Cardiac fibroblast (primary cell): ENCODE results near the gene MYBPH.

Experiments used
- DNase-seq, 2 donors: peaks; one replicate each; pipeline versions ENCODE4 v3.0.0 to v3.0.0-alpha.2; 2010; ENCODE audit warnings: low read depth in 2 of 2
- H3K4me3 ChIP-seq, 2 donors: replicated peaks in 1 of 2; 1 replicate in 1 of 2; 2 replicates in 1 of 2; pipeline ENCODE4 v1.5.1; 2011; ENCODE audit warnings: low read depth in 2 of 2, low read length in 2 of 2, mild to moderate bottlenecking in 2 of 2, moderate library complexity in 1 of 2
- TF ChIP-seq, protein P1 (sequence below): IDR thresholded peaks from one replicate; pipeline ENCODE4 v1.5.1; 2011; ENCODE audit warnings: low read depth, mild to moderate bottlenecking, low read length, inconsistent platforms

The MYBPH gene, protein sequence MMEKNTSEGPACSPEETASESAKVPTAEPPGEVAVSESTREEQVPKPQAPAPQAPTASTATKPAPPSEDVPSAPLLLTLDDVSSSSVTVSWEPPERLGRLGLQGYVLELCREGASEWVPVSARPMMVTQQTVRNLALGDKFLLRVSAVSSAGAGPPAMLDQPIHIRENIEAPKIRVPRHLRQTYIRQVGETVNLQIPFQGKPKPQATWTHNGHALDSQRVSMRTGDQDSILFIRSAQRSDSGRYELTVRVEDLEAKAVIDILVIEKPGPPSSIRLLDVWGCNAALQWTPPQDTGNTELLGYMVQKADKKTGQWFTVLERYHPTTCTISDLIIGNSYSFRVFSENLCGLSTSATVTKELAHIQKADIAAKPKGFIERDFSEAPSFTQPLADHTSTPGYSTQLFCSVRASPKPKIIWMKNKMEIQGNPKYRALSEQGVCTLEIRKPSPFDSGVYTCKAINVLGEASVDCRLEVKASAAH

DNA sequence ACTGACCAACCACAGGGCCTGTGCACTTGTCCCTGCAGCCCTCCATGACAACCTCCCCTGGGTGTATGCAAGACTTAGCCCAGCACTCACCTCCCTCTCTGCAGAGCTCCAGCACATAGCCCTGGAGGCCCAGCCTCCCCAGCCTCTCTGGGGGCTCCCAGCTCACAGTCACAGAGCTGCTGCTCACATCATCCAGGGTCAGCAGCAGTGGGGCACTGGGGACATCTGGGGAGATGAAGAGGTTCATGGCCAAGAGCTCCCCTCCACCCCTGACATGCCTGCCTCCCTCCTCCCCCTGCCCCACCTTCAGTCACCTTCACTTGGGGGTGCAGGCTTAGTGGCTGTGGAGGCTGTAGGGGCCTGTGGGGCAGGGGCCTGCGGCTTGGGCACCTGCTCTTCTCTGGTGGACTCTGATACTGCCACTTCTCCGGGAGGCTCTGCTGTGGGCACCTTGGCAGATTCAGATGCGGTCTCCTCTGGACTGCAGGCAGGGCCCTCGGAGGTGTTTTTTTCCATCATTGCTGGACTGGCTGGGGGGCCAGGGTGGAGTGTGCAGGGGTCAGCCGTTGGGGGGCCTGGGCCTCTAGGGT is at the start of gene MYBPH:
TSS of gene MYBPH (minus strand) at position 590 of the 590 bp plus-strand sequence. CDS start at position 519, 71 bp downstream.
- no peak for DNase-seq
- H3K4me3 ChIP-seq = no peak within 1 kb of the TSS
- TF ChIP-seq, protein P1, sequence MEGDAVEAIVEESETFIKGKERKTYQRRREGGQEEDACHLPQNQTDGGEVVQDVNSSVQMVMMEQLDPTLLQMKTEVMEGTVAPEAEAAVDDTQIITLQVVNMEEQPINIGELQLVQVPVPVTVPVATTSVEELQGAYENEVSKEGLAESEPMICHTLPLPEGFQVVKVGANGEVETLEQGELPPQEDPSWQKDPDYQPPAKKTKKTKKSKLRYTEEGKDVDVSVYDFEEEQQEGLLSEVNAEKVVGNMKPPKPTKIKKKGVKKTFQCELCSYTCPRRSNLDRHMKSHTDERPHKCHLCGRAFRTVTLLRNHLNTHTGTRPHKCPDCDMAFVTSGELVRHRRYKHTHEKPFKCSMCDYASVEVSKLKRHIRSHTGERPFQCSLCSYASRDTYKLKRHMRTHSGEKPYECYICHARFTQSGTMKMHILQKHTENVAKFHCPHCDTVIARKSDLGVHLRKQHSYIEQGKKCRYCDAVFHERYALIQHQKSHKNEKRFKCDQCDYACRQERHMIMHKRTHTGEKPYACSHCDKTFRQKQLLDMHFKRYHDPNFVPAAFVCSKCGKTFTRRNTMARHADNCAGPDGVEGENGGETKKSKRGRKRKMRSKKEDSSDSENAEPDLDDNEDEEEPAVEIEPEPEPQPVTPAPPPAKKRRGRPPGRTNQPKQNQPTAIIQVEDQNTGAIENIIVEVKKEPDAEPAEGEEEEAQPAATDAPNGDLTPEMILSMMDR = no peak

DNA sequence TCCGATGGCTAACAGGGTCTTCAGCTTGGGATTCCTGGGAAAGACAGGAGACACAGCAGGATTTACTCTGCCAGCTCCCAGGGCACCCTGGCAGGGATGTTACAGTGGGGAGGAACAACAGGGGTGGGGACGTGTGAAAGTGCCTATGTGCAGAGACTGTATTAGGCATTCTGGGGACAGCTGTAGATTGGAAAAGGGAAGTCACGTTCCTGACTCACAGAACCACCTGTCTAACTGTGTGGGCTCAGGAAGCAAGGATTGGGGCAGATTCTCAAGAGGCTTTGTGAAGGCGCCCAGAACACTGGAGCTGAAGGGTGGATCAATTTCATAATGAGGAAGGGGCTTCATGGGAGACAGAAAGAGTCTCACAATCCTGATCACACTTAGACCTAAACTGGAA is 49.4 kb upstream of the MYBPH start:
- TF ChIP-seq, protein P1 = no peak
- no peak for DNase-seq
- H3K4me3 ChIP-seq = no peak overlapping the region

DNA sequence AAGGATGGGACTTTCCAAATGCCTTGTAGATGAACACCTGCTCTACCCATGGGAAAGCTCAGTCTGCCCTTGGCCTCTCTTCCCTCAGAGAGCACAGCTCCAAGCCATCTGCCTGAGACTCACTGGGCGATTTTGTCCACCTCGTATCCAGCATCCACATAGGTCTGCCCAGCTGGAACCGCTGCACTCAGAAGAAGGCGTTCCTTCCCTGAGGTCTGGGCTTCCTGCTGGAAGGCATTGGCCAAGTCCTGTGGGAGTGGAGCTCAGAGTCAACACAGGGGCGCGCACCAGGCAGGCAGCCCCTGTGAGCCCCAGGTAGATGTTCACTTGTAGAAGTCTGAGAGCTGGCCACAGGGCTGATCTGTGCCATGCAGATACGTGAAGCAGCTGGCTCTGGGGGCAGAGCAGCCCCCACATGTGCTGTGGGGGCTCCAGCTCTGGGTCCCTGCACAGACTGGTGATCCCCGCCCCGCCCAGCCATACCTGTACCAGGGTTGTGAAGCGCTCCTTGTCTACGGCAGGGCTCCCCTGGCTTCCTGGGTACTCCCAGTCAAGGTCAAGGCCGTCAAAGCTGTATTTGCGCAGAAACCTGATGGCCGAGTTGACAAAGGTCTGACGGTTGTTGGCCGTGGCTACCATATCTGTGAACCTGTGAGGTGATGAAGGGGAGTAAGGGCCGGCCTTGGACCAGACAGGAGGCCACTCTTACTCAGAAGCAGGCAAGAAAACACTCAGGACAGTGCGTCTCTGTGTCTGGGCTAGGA is 47.6 kb upstream of the MYBPH start:
- no peak overlapping the region for H3K4me3 ChIP-seq
- DNase-seq = no peak
- TF ChIP-seq, protein P1 = no peak

DNA sequence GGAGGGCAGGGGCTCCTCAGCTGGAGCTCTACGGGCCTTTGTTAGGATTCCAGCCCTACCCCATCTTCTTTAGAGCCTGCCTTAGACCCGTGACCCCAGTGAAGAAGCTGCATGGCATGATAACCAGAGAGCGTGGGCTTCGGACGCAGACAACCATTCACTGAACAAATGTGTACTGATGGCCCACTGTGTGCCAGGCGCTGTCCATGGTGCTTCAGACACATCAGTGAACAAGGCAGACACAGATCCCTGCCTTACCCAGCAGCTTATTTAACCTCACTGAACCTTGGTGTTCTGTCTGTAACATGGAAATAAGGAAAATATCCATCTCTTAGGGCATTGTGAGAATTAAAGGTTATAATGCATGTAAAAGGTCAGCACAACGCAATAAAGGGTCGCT is 44.3 kb upstream of the MYBPH start:
- TF ChIP-seq, protein P1 = no peak
- no peak overlapping the region for H3K4me3 ChIP-seq
- DNase-seq = no peak

DNA sequence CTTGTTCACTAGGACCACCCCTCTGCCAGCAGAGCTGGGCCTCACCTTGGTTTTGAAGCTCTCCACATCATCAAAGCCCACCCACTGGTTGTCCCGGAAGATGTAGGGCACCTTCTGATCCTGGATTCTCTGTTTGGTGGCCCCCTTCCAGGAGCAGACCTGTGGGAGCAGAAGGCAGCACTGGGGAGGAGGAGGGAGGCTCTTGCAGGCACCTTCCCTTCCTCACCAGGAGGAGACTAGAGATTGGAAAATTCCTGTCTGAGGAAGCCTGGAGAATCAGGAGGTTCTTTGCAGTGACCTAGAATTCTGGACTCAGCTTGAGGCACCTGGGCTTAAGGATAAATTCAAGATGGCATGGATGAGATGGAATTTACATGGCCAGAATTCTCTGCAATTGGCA is 43.5 kb upstream of the MYBPH start:
- TF ChIP-seq, protein P1 = no peak
- H3K4me3 ChIP-seq = no peak overlapping the region

DNA sequence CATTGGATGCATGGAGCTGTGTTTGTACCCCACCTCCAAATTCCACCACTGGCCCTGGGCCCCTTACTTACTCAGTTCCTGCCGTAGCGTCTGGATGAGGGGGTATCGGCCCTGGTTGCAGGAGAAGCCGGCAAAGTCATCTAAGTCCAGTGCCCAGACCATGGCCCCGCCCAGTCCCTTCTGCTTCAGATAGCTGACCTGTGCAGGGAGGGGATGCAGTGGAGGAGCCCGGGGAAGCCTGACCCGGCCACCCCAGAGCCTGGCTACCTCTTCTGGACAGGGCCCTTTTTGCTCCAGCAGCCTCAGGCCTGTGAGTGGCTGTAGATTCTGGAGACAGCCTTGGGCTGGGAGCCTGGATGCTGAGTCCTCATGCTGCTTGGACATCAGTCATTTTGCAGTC is 42.0 kb upstream of the MYBPH start:
- H3K4me3 ChIP-seq = no peak overlapping the region
- TF ChIP-seq, protein P1 = no peak

More for the DNA sequence above, 43.5 kb upstream of the MYBPH start:
- DNase-seq = no peak

More for the DNA sequence above, 42.0 kb upstream of the MYBPH start:
- no peak for DNase-seq
